Muscle of arm (tissue), 12 donors: ENCODE data around the gene TRAPPC2B. TPM values are rescaled to one million over a fixed set of nuclear protein-coding genes. Genes with fewer than 3 reads are reported as not detected.

Experiments used
- polyA plus RNA-seq, 12 donors: library from polyadenylated mRNA; unstranded; fragments of 120-200 nt; gene quantifications; one replicate each; pipeline ENCODE4 v1.2.1, GENCODE V29; 2013; ENCODE audit not compliant: insufficient read length in 12 of 12

TRAPPC2B gene
- polyA plus RNA-seq, 12 donors = 12.0 to 18.6 (median 15.0) TPM; not detected in 2

Other genes with a start within 250 kb of the TRAPPC2B start
- not detected for gene USP29, start 243.6 kb upstream of the TRAPPC2B start, polyA plus RNA-seq
- under 1 TPM in 1 of 12 donors, not detected in 11; 0.09 TPM for gene ZIM3, start 218.3 kb upstream of the TRAPPC2B start, polyA plus RNA-seq
- not detected for gene DUXA, start 196.1 kb upstream of the TRAPPC2B start, polyA plus RNA-seq
- 10 to 100 TPM in 9 of 12 donors, 1 to 10 TPM in 2, not detected in 1; 9.5 to 15.6 (median 14.1) TPM for gene ZNF264, start 172.1 kb upstream of the TRAPPC2B start, polyA plus RNA-seq
- gene AURKC, start 132.5 kb upstream of the TRAPPC2B start, polyA plus RNA-seq = 1 to 10 TPM in 7 of 12 donors, under 1 TPM in 3, not detected in 2; 0.62 to 2.2 (median 1.3) TPM
- gene ZNF805, start 122.9 kb upstream of the TRAPPC2B start, polyA plus RNA-seq = 1 to 10 TPM in 10 of 12 donors, not detected in 2; 4.3 to 6.2 (median 5.6) TPM
- 1 to 10 TPM in 10 of 12 donors, not detected in 2; 2.3 to 5.7 (median 3.7) TPM for gene ZNF460, start 83.1 kb upstream of the TRAPPC2B start, polyA plus RNA-seq
- gene ZNF543, start 43.1 kb upstream of the TRAPPC2B start, polyA plus RNA-seq = 1 to 10 TPM in 11 of 12 donors, not detected in 1; 4.7 to 7.1 (median 6.1) TPM
- 10 to 100 TPM in 7 of 12 donors, 1 to 10 TPM in 4, not detected in 1; 8.9 to 12.5 (median 10.2) TPM for gene ZNF304, start 12.3 kb upstream of the TRAPPC2B start, polyA plus RNA-seq
- 1 to 10 TPM in 10 of 12 donors, not detected in 2; 2.2 to 6.1 (median 3.6) TPM for gene ZNF547, start within 50 bp of the TRAPPC2B start, polyA plus RNA-seq
- gene ZNF548, start 26.3 kb downstream of the TRAPPC2B start, polyA plus RNA-seq = 10 to 100 TPM in 11 of 12 donors, not detected in 1; 12.6 to 46.8 (median 20.3) TPM
- gene ZNF17, start 47.6 kb downstream of the TRAPPC2B start, polyA plus RNA-seq = 10 to 100 TPM in 3 of 12 donors, 1 to 10 TPM in 8, not detected in 1; 6.3 to 16.4 (median 8.4) TPM
- gene ZNF749, start 71.8 kb downstream of the TRAPPC2B start, polyA plus RNA-seq = 1 to 10 TPM in 11 of 12 donors, not detected in 1; 3.4 to 9.7 (median 7.6) TPM
- 1 to 10 TPM in 8 of 12 donors, under 1 TPM in 2, not detected in 2; 0.90 to 4.0 (median 1.6) TPM for gene VN1R1, start 93.6 kb downstream of the TRAPPC2B start, polyA plus RNA-seq
- gene ZNF772, start 114.0 kb downstream of the TRAPPC2B start, polyA plus RNA-seq = 10 to 100 TPM in 8 of 12 donors, 1 to 10 TPM in 2, not detected in 2; 9.2 to 17.3 (median 11.2) TPM
- 10 to 100 TPM in 7 of 12 donors, 1 to 10 TPM in 4, not detected in 1; 8.0 to 13.4 (median 10.2) TPM for gene ZNF419, start 124.2 kb downstream of the TRAPPC2B start, polyA plus RNA-seq
- 10 to 100 TPM in 1 of 12 donors, 1 to 10 TPM in 10, not detected in 1; 6.4 to 16.4 (median 7.6) TPM for gene ZNF773, start 136.4 kb downstream of the TRAPPC2B start, polyA plus RNA-seq
- gene ZNF549, start 163.8 kb downstream of the TRAPPC2B start, polyA plus RNA-seq = 10 to 100 TPM in 2 of 12 donors, 1 to 10 TPM in 9, not detected in 1; 6.0 to 11.0 (median 7.4) TPM
- 10 to 100 TPM in 10 of 12 donors, 1 to 10 TPM in 1, not detected in 1; 6.1 to 14.4 (median 12.3) TPM for gene ZNF550, start 196.3 kb downstream of the TRAPPC2B start, polyA plus RNA-seq
- 1 to 10 TPM in 10 of 12 donors, not detected in 2; 4.8 to 6.8 (median 5.4) TPM for gene ZNF416, start 215.4 kb downstream of the TRAPPC2B start, polyA plus RNA-seq
- 1 to 10 TPM in 11 of 12 donors, not detected in 1; 3.3 to 8.8 (median 6.7) TPM for gene ZIK1, start 220.6 kb downstream of the TRAPPC2B start, polyA plus RNA-seq
- 1 to 10 TPM in 10 of 12 donors, not detected in 2; 3.0 to 4.4 (median 3.6) TPM for gene ZNF530, start 236.3 kb downstream of the TRAPPC2B start, polyA plus RNA-seq